Kidney (tissue), 14 donors: ENCODE data around the gene TEX44. TPM values are rescaled to one million over a fixed set of nuclear protein-coding genes. Genes with fewer than 3 reads are reported as not detected.

Experiments used
- DNase-seq, 5 donors: peaks; one replicate each; pipeline ENCODE4 v3.0.0-alpha.2; 2013 to 2020
- FAIRE-seq: peaks from 2 replicates; lab custom pipeline; 2012; peaks lifted over from hg19 to GRCh38; lab: Jason Lieb, UNC
- H3K27ac ChIP-seq, 2 donors: one replicate each; pipeline ENCODE4 v1.7.0; 2013; ENCODE audit warnings: low read depth in 2 of 2, low read length in 2 of 2, inconsistent platforms in 1 of 2
- H3K27me3 ChIP-seq: one replicate; pipeline ENCODE4 v1.7.1; 2013; ENCODE audit warnings: low read length, inconsistent platforms; ENCODE audit not compliant: control insufficient read depth, insufficient read depth
- H3K36me3 ChIP-seq, 3 donors: one replicate each; pipeline versions ENCODE4 v1.7.0 to v1.7.1; 2013; ENCODE audit warnings: low read length in 3 of 3, control low read depth in 1 of 3, inconsistent platforms in 1 of 3; ENCODE audit not compliant: insufficient read depth in 3 of 3, control insufficient read depth in 2 of 3
- H3K4me1 ChIP-seq, 3 donors: one replicate each; pipeline versions ENCODE4 v1.7.0 to v1.7.1; 2013; ENCODE audit warnings: low read length in 3 of 3, inconsistent platforms in 1 of 3, low read depth in 1 of 3; ENCODE audit not compliant: control insufficient read depth in 2 of 3, insufficient read depth in 2 of 3
- H3K4me3 ChIP-seq, 3 donors: one replicate each; pipeline versions ENCODE4 v1.7.0 to v1.8.1; 2013; ENCODE audit warnings: low read length in 3 of 3, control low read depth in 1 of 3, inconsistent platforms in 1 of 3
- H3K9ac ChIP-seq, 3 donors: one replicate each; pipeline versions ENCODE4 v1.7.0 to v1.7.1; 2013; ENCODE audit warnings: low read length in 3 of 3, control low read depth in 1 of 3, inconsistent platforms in 1 of 3
- H3K9me3 ChIP-seq, 3 donors: one replicate each; pipeline versions ENCODE4 v1.7.0 to v1.7.1; 2013; ENCODE audit warnings: low read length in 3 of 3, control low read depth in 1 of 3, inconsistent platforms in 1 of 3; ENCODE audit not compliant: control insufficient read depth in 2 of 3, insufficient read depth in 1 of 3
- CTCF ChIP-seq: IDR thresholded peaks from 3 replicates; pipeline ENCODE4 v1.5.1; 2012; ENCODE audit warnings: mild to moderate bottlenecking, moderate library complexity, borderline replicate concordance; ENCODE audit not compliant: insufficient read depth; ENCODE audit errors: extremely low read depth
- intact Hi-C: fragments of 100-400 bp; cut with DNase I; formaldehyde crosslinking; loops from one replicate; pipeline ENCODE4 v1.11.1; 2022
- polyA plus RNA-seq: library from polyadenylated mRNA; stranded (reverse); fragments of 350-450 nt; fragmentation: Illumina TruSeq; extraction: RNeasy Lipid Tissue Mini Kit (QIAGEN cat#74804); gene quantifications from one replicate; pipeline ENCODE4 v1.2.3, GENCODE V29; 2014; ENCODE audit warnings: low read depth, low replicate concordance; ENCODE audit not compliant: insufficient read depth
- total RNA-seq: library from RNA; stranded (reverse); fragmentation: NEBNext Ultra II Directional; extraction: Animal tissue kit (Norgen Biotek cat#: 25700); gene quantifications from one replicate; pipeline ENCODE4 v1.2.1, GENCODE V29; 2021
- donor health status: control.
- donor health status: control.
- donor health status: control.
- donor health status: control.
- donor health status: control.
- donor health status: DM: yes; HTN: yes; CAD: no.
- donor health status: Normal renal cell carcinoma (clear cell type).

Gene TEX44
- total and polyA plus RNA-seq, 2 donors from 2014 or later: not detected

GRCh38 chr2:231597627-231598026, 5.0 kb downstream of the TEX44 start:
- TF ChIP-seq CTCF: no peak
- Histone ChIP-seq H3K9ac (no peak overlapping the region), H3K9me3 (no peaks in the 10 kb centered on the region), H3K27me3 (no peaks in the 10 kb centered on the region), H3K4me3 (no peak overlapping the region), H3K36me3 (no peaks in the 10 kb centered on the region), H3K27ac (peak overlapping the region; percentile 61 to 63), H3K4me1 (no peaks in the 10 kb centered on the region)
- intact Hi-C loops: no loop called here
- DNase-seq: no peak
- FAIRE-seq: no peak

- no peak for DNase-seq
- FAIRE-seq: no peak
- intact Hi-C loops: no loop called here
- no peak for TF ChIP-seq CTCF
- no peak overlapping the region for H3K27ac ChIP-seq
- H3K9me3 ChIP-seq: no peaks in the 10 kb centered on the region
- no peaks in the 10 kb centered on the region for H3K36me3 ChIP-seq
- no peak overlapping the region for H3K9ac ChIP-seq
- H3K27me3 ChIP-seq: no peaks in the 10 kb centered on the region
- H3K4me1 ChIP-seq: peaks cover 0 to 18% (median 7%) of the 10 kb centered on the region in 3 donors
- no peak overlapping the region for H3K4me3 ChIP-seq
Observed at GRCh38 chr2:231600619-231601355, 8.1 kb downstream of the TEX44 start.

- TF ChIP-seq CTCF: peak; percentile 80
- Histone ChIP-seq H3K9ac (no peak overlapping the region), H3K9me3 (no peaks in the 10 kb centered on the region), H3K4me3 (no peak overlapping the region), H3K4me1 (peaks cover 0 to 20% (median 7%) of the 10 kb centered on the region in 3 donors), H3K27ac (peak overlapping the region in 1 of 2 donors; percentile 43), H3K27me3 (no peaks in the 10 kb centered on the region), H3K36me3 (no peaks in the 10 kb centered on the region)
- intact Hi-C loops: no loop called here
- FAIRE-seq: peak; percentile 13
- DNase-seq: peak; percentile 82 to 94 (median 88)
Observed at GRCh38 chr2:231601356-231602229, 8.9 kb downstream of the TEX44 start.
